LNCAP (cell line): ENCODE results near the gene DNPH1.

Experiments used
- CTCF ChIP-seq: fragments of 450-650 bp; IDR thresholded peaks from 2 replicates; pipeline ENCODE4 v1.5.1; 2017; ENCODE audit warnings: mild to moderate bottlenecking

Gene DNPH1

GRCh38 chr6:43268355-43268700 lies 39.0 kb upstream of the DNPH1 start:
- TF ChIP-seq CTCF, result no peak

- TF ChIP-seq CTCF, result no peak
Measured at GRCh38 chr6:43267619-43268354, 38.5 kb upstream of the DNPH1 start.

- no peak for TF ChIP-seq CTCF
Measured at GRCh38 chr6:43265564-43265963, 36.3 kb upstream of the DNPH1 start.

GRCh38 chr6:43264599-43265145 lies 35.4 kb upstream of the DNPH1 start:
- TF ChIP-seq CTCF, result no peak

GRCh38 chr6:43263314-43264178 lies 34.3 kb upstream of the DNPH1 start:
- TF ChIP-seq CTCF, result peak; percentile 83

GRCh38 chr6:43262780-43263313 lies 33.6 kb upstream of the DNPH1 start:
- TF ChIP-seq CTCF, result no peak

GRCh38 chr6:43262000-43262779 lies 32.9 kb upstream of the DNPH1 start:
- TF ChIP-seq CTCF, result no peak
